ENCODE measurements around the gene SGK1.
"Not testable (repeated sequence)": the region's sequence is repeated elsewhere in the genome, so short reads cannot be mapped to it uniquely, and the experiment has no call there.

The SGK1 gene

DNA sequence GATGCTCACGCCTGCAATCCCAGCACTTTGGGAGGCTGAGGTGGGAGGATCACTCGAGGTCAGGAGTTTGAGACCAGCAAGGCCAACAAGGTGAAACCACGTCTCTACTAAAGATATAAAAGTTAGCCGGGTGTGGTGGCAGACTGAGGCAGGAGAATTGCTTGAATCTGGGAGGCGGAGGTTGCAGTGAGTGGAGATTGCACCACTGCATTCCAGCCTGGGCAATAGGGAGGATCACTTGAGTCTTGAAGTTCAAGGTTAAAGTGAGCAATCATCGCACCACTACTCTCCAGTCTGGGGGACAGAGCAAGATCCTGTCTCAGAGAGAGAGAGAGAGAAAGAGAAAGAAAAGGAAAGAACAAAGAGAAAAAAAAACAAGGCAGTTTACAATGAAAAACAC, 13.5 kb downstream of the SGK1 start:
- DNase-seq (ENCODE audit: low spot score): not testable (repeated sequence)

- DNase-seq (ENCODE audit: low spot score): no peak
These were observed 14.0 kb downstream of the SGK1 start for GRCh38 chr6:134303891-134304290.

DNA sequence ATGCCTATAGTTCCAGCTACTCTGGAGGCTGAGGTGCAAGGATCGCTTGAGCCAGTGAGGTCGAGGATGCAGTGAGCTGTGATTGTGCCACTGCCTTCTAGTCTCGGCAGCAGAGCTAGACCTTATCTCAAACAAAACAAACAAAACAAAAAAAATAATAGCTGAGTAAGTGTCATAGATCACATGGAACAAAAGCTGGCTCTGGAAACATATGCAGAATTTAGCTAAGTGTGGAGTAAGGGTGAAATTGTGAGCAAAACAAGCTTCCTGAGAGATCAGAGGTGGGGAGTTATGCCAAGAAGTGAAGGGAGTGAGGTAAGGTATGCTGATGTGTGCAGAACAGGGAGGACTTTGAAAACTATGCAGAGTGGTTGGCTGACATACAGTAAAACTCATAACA, 18.7 kb downstream of the SGK1 start:
- no peak for DNase-seq (ENCODE audit: low spot score)

GRCh38 chr6:134296762-134297161, 21.1 kb downstream of the SGK1 start:
- no peak for DNase-seq (ENCODE audit: low spot score)

DNA sequence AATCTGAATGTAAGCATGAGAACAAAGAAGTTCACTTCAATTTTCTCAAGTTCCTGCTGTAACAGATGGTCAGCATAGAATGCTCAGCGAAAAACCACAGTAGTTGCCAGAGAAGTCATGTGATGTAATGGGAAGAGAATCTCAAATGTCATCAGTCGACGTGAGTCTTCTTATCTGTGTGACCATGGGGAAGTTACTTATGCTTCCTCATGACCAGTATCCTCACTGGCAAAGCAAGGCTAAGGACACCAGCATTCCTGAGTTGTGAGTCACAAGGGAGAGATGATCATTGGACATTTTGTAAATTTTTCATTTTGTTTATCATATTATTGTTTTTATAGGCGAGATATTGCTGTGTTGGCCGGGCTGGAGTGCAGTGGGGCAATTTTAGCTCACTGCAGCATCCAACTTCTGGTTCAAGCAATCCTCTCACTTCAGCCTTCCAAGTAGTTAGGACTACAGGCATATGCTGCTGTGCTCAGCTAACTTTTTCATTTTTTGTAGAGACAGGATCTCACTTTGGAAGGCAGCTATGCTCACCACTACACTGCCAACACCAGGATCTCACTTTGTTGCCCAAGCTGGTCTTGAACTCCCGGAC, 21.9 kb downstream of the SGK1 start:
- DNase-seq (ENCODE audit: low spot score): no peak

GRCh38 chr6:134293659-134294161, 24.2 kb downstream of the SGK1 start:
- no peak for DNase-seq (ENCODE audit: low spot score)

GRCh38 chr6:134291156-134291555, 26.8 kb downstream of the SGK1 start:
- no peak for DNase-seq (ENCODE audit: low spot score)

DNA sequence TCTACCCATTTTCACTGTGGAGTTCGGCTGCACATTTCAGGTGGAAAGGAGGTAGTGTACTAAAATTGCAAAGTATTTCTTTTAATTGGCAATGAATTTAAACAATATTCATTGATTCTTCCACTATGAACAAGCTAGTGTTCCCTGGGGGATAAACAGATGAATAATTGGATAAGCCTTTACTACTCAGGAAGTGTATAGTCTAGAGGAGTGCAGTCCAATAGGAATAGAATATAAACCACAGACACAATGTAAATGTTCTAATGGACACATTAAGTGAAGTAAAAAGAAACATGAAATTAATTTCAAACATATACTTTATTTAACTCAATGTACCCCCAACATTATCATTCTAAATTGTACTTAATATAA, 28.7 kb downstream of the SGK1 start:
- no peak for DNase-seq (ENCODE audit: low spot score)

DNA sequence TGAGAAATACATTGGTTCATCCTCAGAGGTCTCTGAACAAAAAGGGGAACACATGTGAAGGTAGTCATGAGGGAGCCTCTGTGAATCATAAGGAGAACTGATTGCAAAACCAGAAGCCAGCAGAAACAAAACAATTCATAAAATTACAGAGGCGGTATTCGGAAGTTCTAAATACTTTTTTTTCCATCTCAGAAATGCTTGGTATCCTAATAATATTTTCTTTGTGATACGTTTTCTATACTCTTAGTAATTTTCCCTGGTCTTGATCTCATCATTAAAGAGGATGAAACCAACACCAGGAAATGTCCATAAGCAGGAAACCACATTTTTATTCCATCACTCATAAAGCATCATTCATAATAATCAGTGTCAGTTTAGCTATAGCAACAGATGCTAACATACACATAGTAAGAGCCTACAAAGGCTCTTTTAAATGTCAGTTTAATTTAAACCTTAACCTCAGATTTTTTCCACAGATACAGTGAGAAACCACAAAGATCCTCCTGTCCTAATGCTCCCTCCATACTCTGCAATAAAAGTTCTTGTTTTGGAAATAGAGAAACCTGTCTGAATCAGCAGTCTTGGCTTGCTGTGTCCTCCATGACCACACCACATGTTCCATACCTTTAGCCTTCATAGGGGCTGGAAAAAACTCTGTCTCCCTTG, 29.2 kb downstream of the SGK1 start:
- DNase-seq (ENCODE audit: low spot score): peak; percentile 26

- DNase-seq (ENCODE audit: low spot score): no peak
These were observed 29.9 kb downstream of the SGK1 start for GRCh38 chr6:134287859-134288537.

- no peak for DNase-seq (ENCODE audit: low spot score)
These were observed 35.1 kb downstream of the SGK1 start for GRCh38 chr6:134282816-134283215.

GRCh38 chr6:134281388-134281787, 36.5 kb downstream of the SGK1 start:
- no peak for DNase-seq (ENCODE audit: low spot score)

GRCh38 chr6:134278000-134278399, 39.9 kb downstream of the SGK1 start:
- no peak for DNase-seq (ENCODE audit: low spot score)

GRCh38 chr6:134276891-134277377, 41.0 kb downstream of the SGK1 start:
- peak; percentile 25 for DNase-seq (ENCODE audit: low spot score)

DNA sequence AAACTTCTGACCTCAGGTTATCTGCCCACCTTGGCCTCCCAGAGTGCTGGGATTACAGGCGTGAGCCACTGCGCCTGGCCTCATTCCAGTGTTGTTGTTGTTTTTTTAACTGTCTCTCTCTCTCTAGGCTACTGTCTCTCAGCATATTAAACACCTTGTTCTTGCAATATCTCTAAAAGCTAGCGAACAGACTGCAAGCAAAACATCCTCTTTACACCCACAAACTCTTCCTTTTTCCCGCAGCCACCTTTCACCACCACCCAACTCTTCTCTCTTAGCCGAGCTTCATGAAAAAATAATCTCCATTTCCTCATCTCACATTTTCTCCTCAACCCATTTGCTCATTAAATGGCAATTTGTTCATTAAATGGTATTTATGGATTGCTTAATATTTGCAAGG, 45.5 kb downstream of the SGK1 start:
- no peak for DNase-seq (ENCODE audit: low spot score)

DNA sequence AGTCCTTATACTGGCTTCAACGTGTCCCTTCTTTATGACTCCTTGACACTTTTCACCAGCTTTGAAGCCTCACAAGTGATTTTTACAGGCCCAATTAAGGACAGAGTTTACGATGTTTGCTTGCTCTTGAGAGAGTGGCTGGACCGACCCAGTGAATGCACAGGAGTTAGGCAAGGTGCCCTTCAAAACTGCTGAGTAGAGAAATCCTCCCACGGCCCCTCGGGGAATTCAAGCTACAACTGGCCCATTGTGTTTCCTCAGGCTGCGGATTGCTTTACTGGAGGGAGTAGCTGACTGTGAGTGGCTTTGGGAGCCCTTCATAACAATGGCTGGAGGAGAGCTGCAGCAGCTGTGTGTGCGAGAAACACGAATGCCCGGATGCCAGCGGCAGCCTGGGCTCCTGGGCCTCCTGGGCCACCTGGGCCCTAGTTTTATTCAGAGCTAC, 50.0 kb downstream of the SGK1 start:
- DNase-seq (ENCODE audit: low spot score): no peak

DNA sequence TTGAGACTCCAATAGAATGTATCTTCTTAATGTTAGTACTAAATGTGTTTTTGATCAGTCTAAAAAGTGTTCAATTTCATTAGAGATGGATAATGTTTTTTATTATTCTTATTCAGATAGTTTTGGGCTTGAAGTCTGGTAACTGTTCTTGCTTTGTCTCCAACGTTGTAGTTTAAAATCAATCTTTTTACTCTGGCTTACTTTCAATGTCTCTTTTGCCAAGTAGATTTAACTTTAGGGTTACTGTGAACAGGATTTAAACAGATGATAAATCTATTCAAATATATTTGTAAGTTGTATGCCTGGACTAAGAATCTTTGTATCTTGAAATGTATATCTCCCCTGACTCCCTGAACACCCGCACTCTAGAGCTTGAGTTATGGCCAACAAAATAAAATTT, 51.1 kb downstream of the SGK1 start:
- DNase-seq (ENCODE audit: low spot score): no peak

- no peak for DNase-seq (ENCODE audit: low spot score)
These were observed 56.1 kb downstream of the SGK1 start for GRCh38 chr6:134261766-134262165.

GRCh38 chr6:134258849-134259306, 59.0 kb downstream of the SGK1 start:
- DNase-seq (ENCODE audit: low spot score): no peak

DNA sequence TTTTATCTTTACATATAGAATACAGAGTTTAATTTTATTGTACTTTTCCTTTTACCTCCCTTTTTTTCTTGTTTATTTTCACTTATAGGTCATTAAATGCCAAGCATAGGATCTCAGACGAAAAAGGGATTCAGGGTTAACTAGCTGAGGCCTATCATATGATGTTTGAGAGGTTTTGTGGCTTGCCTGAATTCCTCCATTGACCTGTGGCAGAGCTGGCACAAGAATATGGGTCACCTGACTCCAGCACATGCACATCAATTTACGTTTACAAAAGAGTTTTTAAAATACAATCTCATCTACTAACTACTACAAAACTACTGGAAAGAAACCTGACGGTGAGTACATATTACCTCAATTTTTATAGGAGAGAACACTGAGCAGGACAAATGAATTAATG, 60.4 kb downstream of the SGK1 start:
- no peak for DNase-seq (ENCODE audit: low spot score)

GRCh38 chr6:134256862-134257261, 61.0 kb downstream of the SGK1 start:
- DNase-seq (ENCODE audit: low spot score): no peak

DNA sequence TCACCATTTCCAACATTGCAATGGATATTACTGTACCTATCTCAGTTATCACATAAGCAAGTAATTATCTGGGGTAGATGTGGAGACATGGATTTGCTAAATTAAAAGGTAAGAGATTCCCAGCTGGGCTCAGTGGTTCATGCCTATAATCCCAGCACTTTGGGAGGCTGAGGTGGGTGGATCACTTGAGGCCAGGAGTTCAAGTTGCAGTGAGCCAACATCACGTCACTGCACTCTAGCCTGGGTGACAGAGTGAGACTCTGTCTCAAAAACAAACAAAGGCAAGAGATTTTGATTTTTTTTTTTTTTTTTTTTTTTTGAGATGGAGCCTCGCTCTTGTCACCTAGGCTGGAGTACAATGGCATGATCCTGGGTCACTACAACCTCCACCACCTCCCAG, 62.6 kb downstream of the SGK1 start:
- not testable (repeated sequence) for DNase-seq (ENCODE audit: low spot score)

DNA sequence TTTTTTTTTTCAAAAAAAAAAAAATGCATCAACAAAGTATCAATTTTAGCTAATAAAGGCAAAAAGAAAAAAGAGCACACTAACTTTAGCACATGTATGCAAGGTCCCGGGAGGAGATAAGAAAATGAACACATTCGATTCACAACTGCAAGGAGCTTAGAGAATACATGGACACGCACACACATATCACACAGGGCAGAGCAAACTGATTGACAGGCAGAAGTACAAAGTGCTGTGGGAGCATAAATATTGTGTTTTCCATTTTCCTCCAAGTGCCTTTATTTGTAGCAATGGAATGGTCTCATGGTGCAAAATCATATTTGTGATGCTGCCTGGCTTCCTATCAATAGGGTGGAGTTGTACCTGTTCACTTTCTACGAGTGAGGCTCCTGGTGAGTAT, 63.8 kb downstream of the SGK1 start:
- no peak for DNase-seq (ENCODE audit: low spot score)
